H1 (cell line): ENCODE results near the gene ANKH.

Experiments used
- EGR1 ChIP-seq: IDR thresholded peaks from 2 replicates; pipeline ENCODE4 v1.6.1; 2011; ENCODE audit warnings: low read depth, low read length, borderline replicate concordance
- EZH2 ChIP-seq: fragments of 200-600 bp; sonication (generic); IDR thresholded peaks from 2 replicates; pipeline ENCODE4 v1.7.1; 2012; ENCODE audit warnings: low read depth, mild to moderate bottlenecking, moderate library complexity, low read length, inconsistent platforms; ENCODE audit not compliant: severe bottlenecking
- KDM5A ChIP-seq: fragments of 200-600 bp; IDR thresholded peaks from 2 replicates; pipeline ENCODE4 v1.7.1; 2012; ENCODE audit warnings: mild to moderate bottlenecking, low read length, inconsistent platforms, mixed read lengths
- POLR2A ChIP-seq, 2 experiments: IDR thresholded peaks; 1 replicate in 1 of 2; 2 replicates in 1 of 2; pipeline ENCODE4 v1.6.1; 2011; ENCODE audit warnings: low read depth in 2 of 2, low read length in 2 of 2, mild to moderate bottlenecking in 2 of 2; ENCODE audit errors: control extremely low read depth in 1 of 2
- RAD21 ChIP-seq, 2 experiments: IDR thresholded peaks in 1 of 2; conservative IDR thresholded peaks in 1 of 2; 2 replicates each; pipeline ENCODE4 v1.6.1; 2011; ENCODE audit warnings: low read depth in 2 of 2, low read length in 2 of 2, improper control_type of control experiment in 1 of 2, inconsistent platforms in 1 of 2, mild to moderate bottlenecking in 1 of 2, moderate library complexity in 1 of 2
- RFX5 ChIP-seq: IDR thresholded peaks from 2 replicates; pipeline ENCODE4 v1.6.1; 2011; ENCODE audit warnings: low read depth, low read length, improper control_type of control experiment, borderline replicate concordance
- SAP30 ChIP-seq: fragments of 300-600 bp; sonication (generic); IDR thresholded peaks from 2 replicates; pipeline ENCODE4 v1.7.1; 2012; ENCODE audit warnings: low read length, moderate library complexity, mild to moderate bottlenecking, inconsistent platforms; ENCODE audit not compliant: insufficient read depth, insufficient replicate concordance
- TF ChIP-seq, protein P1 (sequence below), 3 experiments: IDR thresholded peaks; 1 replicate in 2 of 3; 2 replicates in 1 of 3; pipeline versions ENCODE4 v1.5.1 to v1.6.1; 2011; ENCODE audit warnings: low read length in 3 of 3, mild to moderate bottlenecking in 3 of 3, inconsistent platforms in 2 of 3, low read depth in 1 of 3, moderate library complexity in 1 of 3; ENCODE audit not compliant: insufficient read depth in 1 of 3; ENCODE audit errors: control extremely low read depth in 1 of 3

DNA sequence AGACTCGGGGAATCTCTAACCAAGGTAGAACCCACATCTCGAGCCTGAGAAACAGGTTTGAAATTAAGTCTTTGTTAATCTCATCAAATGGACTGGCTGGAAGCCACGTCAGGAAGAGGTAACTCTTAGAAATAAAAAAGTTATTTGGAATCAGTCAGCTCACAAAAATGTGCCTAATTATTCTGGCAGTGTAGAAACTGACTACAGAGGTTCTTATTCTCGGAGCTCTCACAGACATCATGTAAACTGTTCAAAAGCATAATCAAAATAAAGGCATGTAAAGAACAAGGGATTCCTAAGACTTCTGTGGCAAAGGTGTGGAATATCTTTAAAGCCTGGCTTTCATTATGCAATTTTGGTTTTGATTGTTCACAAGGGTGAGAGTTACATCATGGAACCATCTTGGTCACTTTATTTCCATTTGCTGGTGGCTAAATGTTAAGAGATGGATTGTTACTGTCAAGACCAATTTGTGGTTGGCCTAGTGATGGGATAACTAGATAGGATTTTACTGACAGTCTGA is 121.9 kb downstream of the ANKH start:
- TF ChIP-seq, protein P1, sequence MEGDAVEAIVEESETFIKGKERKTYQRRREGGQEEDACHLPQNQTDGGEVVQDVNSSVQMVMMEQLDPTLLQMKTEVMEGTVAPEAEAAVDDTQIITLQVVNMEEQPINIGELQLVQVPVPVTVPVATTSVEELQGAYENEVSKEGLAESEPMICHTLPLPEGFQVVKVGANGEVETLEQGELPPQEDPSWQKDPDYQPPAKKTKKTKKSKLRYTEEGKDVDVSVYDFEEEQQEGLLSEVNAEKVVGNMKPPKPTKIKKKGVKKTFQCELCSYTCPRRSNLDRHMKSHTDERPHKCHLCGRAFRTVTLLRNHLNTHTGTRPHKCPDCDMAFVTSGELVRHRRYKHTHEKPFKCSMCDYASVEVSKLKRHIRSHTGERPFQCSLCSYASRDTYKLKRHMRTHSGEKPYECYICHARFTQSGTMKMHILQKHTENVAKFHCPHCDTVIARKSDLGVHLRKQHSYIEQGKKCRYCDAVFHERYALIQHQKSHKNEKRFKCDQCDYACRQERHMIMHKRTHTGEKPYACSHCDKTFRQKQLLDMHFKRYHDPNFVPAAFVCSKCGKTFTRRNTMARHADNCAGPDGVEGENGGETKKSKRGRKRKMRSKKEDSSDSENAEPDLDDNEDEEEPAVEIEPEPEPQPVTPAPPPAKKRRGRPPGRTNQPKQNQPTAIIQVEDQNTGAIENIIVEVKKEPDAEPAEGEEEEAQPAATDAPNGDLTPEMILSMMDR (IDR thresholded peaks at IDR 0.05; ENCODE audit: control extremely low read depth in 1 of 3, insufficient read depth in 1 of 3, low read depth in 1 of 3, low read length in 3 of 3) = no peak
- TF ChIP-seq RFX5 (no peak), EZH2 (no peak), POLR2A (IDR thresholded peaks at IDR 0.05; ENCODE audit: control extremely low read depth in 1 of 2, low read depth in 2 of 2, low read length in 2 of 2) (no peak), EGR1 (no peak), RAD21 (IDR thresholded peaks at IDR 0.05 in 1 of 2, conservative IDR thresholded peaks at IDR 0.05 in 1 of 2; ENCODE audit: low read depth in 2 of 2, low read length in 2 of 2) (no peak), KDM5A (no peak), SAP30 (no peak)
